ENCODE data around the gene TMEM248.
A peak's percentile ranks its signal among the peaks of the same experiment; 100 is the strongest.
"Not testable (repeated sequence)": the region's sequence is repeated elsewhere in the genome, so short reads cannot be mapped to it uniquely, and the experiment has no call there.

TMEM248 gene

GRCh38 chr7:66950311-66950710, 29.3 kb downstream of the TMEM248 start:
- Mint-ChIP-seq H3K36me3 (ENCODE audit: low read depth) (peaks cover 34% of the 10 kb centered on the region), H3K4me1 (no peaks in the 10 kb centered on the region), H3K27me3 (no peaks in the 10 kb centered on the region), H3K4me3 (no peak overlapping the region), H3K9me3 (no peaks in the 10 kb centered on the region), H3K27ac (no peak overlapping the region)
- ATAC-seq (no peak), DNase-seq (no peak)

- Mint-ChIP-seq H3K27me3 (no peaks in the 10 kb centered on the region), H3K27ac (no peak overlapping the region), H3K4me3 (no peak overlapping the region), H3K4me1 (no peaks in the 10 kb centered on the region), H3K36me3 (ENCODE audit: low read depth) (peaks cover 34% of the 10 kb centered on the region), H3K9me3 (no peaks in the 10 kb centered on the region)
- DNase-seq (no peak), ATAC-seq (no peak)
Observed at GRCh38 chr7:66950763-66951162, 29.7 kb downstream of the TMEM248 start.

DNA sequence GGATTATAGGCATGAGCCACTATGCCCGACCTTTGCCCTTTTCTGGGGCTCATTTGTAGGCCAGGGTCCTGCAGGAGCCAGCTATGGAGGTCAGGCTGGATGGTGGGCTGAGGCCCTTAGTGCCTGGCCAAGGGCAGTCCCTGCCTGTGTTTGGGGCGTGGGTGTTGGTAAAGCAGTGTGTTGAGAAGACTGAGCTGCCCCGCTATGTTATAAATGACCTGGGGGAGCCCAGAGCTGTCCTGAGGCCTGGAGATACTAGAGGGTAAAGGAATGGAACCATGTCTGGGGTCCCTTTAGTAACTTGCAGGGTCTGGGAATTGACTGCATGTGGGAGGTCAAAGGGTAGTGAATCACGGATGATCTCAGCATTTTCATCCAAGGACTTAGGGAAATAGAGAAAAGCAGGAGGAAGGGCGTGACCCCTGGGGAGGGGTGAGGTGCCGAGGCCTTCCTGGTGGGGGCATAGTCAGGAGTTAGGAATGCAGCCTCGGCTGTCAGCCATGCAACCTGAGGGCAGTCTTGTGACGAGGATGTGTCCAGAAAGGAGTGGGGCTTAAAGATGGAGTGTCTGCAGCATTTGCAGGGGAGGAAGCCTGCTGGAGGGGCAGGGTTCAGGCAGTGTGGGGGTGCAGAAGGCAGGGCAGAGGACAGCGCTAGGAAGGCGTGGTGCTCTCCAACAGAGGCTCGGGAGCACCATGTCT, 31.5 kb downstream of the TMEM248 start:
- ATAC-seq: no peak
- H3K9me3 Mint-ChIP-seq: no peaks in the 10 kb centered on the region
- H3K36me3 Mint-ChIP-seq (ENCODE audit: low read depth): peaks cover 41% of the 10 kb centered on the region
- no peaks in the 10 kb centered on the region for H3K4me1 Mint-ChIP-seq
- no peak overlapping the region for H3K4me3 Mint-ChIP-seq
- DNase-seq: no peak
- no peak overlapping the region for H3K27ac Mint-ChIP-seq
- H3K27me3 Mint-ChIP-seq: no peaks in the 10 kb centered on the region

DNA sequence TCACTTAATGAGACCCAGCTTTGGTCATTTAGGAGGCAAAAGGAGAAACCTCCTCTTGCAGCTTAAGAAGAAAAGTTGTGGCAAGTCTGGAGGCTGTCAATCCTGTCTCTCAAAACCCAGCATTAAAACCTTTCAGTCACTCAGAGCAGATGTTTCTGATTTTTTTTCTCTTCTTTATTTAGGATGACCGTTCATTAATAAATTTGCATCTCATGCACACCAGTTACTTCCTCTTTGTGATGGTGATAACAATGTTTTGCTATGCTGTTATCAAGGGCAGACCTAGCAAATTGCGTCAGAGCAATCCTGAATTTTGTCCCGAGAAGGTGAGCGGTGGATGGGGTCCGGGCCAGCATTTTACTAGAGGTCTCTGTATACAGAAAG, 32.0 kb downstream of the TMEM248 start:
- ATAC-seq: no peak
- H3K36me3 Mint-ChIP-seq (ENCODE audit: low read depth): peaks cover 47% of the 10 kb centered on the region

GRCh38 chr7:66957595-66958290, 36.7 kb downstream of the TMEM248 start:
- no peak overlapping the region for H3K27ac Mint-ChIP-seq
- ATAC-seq: no peak
- no peak for DNase-seq
- no peak overlapping the region for H3K4me3 Mint-ChIP-seq
- H3K36me3 Mint-ChIP-seq (ENCODE audit: low read depth): peaks cover 39% of the 10 kb centered on the region
- H3K4me1 Mint-ChIP-seq: no peaks in the 10 kb centered on the region
- no peaks in the 10 kb centered on the region for H3K9me3 Mint-ChIP-seq
- H3K27me3 Mint-ChIP-seq: no peaks in the 10 kb centered on the region

More for the DNA sequence above, 32.0 kb downstream of the TMEM248 start:
- DNase-seq: no peak
- Mint-ChIP-seq H3K4me3 (no peak overlapping the region), H3K9me3 (no peaks in the 10 kb centered on the region), H3K4me1 (no peaks in the 10 kb centered on the region), H3K27me3 (no peaks in the 10 kb centered on the region), H3K27ac (no peak overlapping the region)

GRCh38 chr7:66958538-66959350, 37.7 kb downstream of the TMEM248 start:
- Mint-ChIP-seq H3K27ac (no peak overlapping the region), H3K27me3 (no peaks in the 10 kb centered on the region), H3K4me1 (no peaks in the 10 kb centered on the region), H3K4me3 (no peak overlapping the region), H3K36me3 (ENCODE audit: low read depth) (peaks cover 33% of the 10 kb centered on the region), H3K9me3 (no peaks in the 10 kb centered on the region)
- DNase-seq: no peak
- ATAC-seq: no peak

- no peaks in the 10 kb centered on the region for H3K9me3 Mint-ChIP-seq
- no peak overlapping the region for H3K4me3 Mint-ChIP-seq
- no peaks in the 10 kb centered on the region for H3K4me1 Mint-ChIP-seq
- DNase-seq (no peak), ATAC-seq (no peak)
- H3K36me3 Mint-ChIP-seq (ENCODE audit: low read depth): peaks cover 28% of the 10 kb centered on the region
- H3K27ac Mint-ChIP-seq: no peak overlapping the region
- H3K27me3 Mint-ChIP-seq: no peaks in the 10 kb centered on the region
Observed at GRCh38 chr7:66960192-66960591, 39.2 kb downstream of the TMEM248 start.

- no peaks in the 10 kb centered on the region for H3K27me3 Mint-ChIP-seq
- H3K36me3 Mint-ChIP-seq (ENCODE audit: low read depth): peaks cover 23% of the 10 kb centered on the region
- H3K27ac Mint-ChIP-seq: no peak overlapping the region
- H3K9me3 Mint-ChIP-seq: no peaks in the 10 kb centered on the region
- ATAC-seq (no peak), DNase-seq (no peak)
- no peaks in the 10 kb centered on the region for H3K4me1 Mint-ChIP-seq
- H3K4me3 Mint-ChIP-seq: no peak overlapping the region
Observed at GRCh38 chr7:66961096-66961495, 40.1 kb downstream of the TMEM248 start.

GRCh38 chr7:66964411-66964810, 43.4 kb downstream of the TMEM248 start:
- Mint-ChIP-seq H3K9me3 (no peaks in the 10 kb centered on the region), H3K36me3 (ENCODE audit: low read depth) (peaks cover 6% of the 10 kb centered on the region), H3K4me3 (no peak overlapping the region), H3K4me1 (peaks cover 5% of the 10 kb centered on the region), H3K27ac (no peak overlapping the region), H3K27me3 (no peaks in the 10 kb centered on the region)
- ATAC-seq (no peak), DNase-seq (no peak)

- H3K4me3 Mint-ChIP-seq: no peak overlapping the region
- no peaks in the 10 kb centered on the region for H3K27me3 Mint-ChIP-seq
- no peak overlapping the region for H3K27ac Mint-ChIP-seq
- ATAC-seq (peak; percentile 38), DNase-seq (no peak)
- no peaks in the 10 kb centered on the region for H3K9me3 Mint-ChIP-seq
- no peaks in the 10 kb centered on the region for H3K36me3 Mint-ChIP-seq (ENCODE audit: low read depth)
- H3K4me1 Mint-ChIP-seq: peaks cover 5% of the 10 kb centered on the region
Observed at GRCh38 chr7:66967029-66967428, 46.0 kb downstream of the TMEM248 start.

DNA sequence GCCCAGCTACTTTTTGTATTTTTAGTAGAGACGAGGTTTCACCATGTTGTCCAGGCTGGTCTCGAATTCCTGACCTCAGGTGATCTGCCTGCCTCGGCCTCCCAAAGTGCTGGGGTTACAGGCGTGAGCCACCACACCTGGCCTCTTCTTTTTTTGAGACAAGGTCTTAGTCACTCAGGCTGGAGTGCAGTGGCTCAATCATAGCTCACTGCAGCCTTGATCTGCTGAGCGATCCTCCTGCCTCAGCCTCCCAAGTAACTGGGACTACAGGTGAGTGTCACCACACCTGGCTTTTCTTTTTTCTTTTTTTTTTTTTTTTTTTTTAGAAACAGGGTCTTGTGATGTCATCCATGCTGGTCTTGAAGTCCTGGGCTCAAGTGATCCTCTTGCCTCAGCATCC, 48.0 kb downstream of the TMEM248 start:
- not testable (repeated sequence) for ATAC-seq; H3K36me3 Mint-ChIP-seq (ENCODE audit: low read depth); H3K27me3 Mint-ChIP-seq

GRCh38 chr7:66970310-66970709, 49.3 kb downstream of the TMEM248 start:
- ATAC-seq (no peak), DNase-seq (no peak)
- H3K27ac Mint-ChIP-seq: no peak overlapping the region
- H3K36me3 Mint-ChIP-seq (ENCODE audit: low read depth): no peaks in the 10 kb centered on the region
- H3K9me3 Mint-ChIP-seq: no peaks in the 10 kb centered on the region
- no peaks in the 10 kb centered on the region for H3K27me3 Mint-ChIP-seq
- peaks cover 5% of the 10 kb centered on the region for H3K4me1 Mint-ChIP-seq
- H3K4me3 Mint-ChIP-seq: no peak overlapping the region

More for the DNA sequence above, 48.0 kb downstream of the TMEM248 start:
- DNase-seq, H3K9me3 Mint-ChIP-seq, H3K4me3 Mint-ChIP-seq, H3K27ac Mint-ChIP-seq, H3K4me1 Mint-ChIP-seq: not testable (repeated sequence)

GRCh38 chr7:66974986-66975590, 54.1 kb downstream of the TMEM248 start:
- no peaks in the 10 kb centered on the region for H3K4me1 Mint-ChIP-seq
- DNase-seq (no peak), ATAC-seq (no peak)
- H3K4me3 Mint-ChIP-seq: no peak overlapping the region
- H3K9me3 Mint-ChIP-seq: peaks cover 6% of the 10 kb centered on the region
- no peaks in the 10 kb centered on the region for H3K36me3 Mint-ChIP-seq (ENCODE audit: low read depth)
- H3K27me3 Mint-ChIP-seq: no peaks in the 10 kb centered on the region
- H3K27ac Mint-ChIP-seq: no peak overlapping the region

DNA sequence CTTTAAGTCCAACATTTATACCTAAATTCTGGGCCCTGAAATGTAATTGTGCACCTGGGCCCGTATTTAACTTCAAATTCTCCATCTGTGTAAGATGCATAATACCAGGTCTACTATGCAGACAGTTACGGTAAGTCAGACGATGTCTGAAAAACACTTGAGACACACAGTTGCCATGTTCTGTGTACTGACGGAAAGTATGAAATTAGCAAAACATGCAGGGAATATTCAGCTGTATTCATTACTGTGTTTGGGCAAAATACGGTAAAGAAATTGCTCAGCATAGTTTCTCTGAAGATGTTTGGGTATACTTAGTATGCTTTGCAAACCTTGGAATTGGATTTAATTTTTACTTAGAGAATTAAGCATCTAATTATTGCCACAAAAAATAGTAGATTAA, 57.3 kb downstream of the TMEM248 start:
- H3K9me3 Mint-ChIP-seq: peaks cover 12% of the 10 kb centered on the region
- not testable (repeated sequence) for ATAC-seq; H3K36me3 Mint-ChIP-seq (ENCODE audit: low read depth); H3K27ac Mint-ChIP-seq; H3K4me1 Mint-ChIP-seq; H3K4me3 Mint-ChIP-seq; DNase-seq; H3K27me3 Mint-ChIP-seq

Measured in activated naive CD8-positive, alpha-beta T cell treated with anti-CD3 and anti-CD28 coated beads, Interleukin-2, amount 50 U/mL, for 24 hours (primary cell).